Femur (tissue), 1 donor: ENCODE results near the gene PHF21A.
A peak's percentile ranks its signal among the peaks of the same experiment; 100 is the strongest.

Experiments used
- DNase-seq: peaks from one replicate; pipeline ENCODE4 v3.0.0-alpha.2; 2017

Gene PHF21A

DNA sequence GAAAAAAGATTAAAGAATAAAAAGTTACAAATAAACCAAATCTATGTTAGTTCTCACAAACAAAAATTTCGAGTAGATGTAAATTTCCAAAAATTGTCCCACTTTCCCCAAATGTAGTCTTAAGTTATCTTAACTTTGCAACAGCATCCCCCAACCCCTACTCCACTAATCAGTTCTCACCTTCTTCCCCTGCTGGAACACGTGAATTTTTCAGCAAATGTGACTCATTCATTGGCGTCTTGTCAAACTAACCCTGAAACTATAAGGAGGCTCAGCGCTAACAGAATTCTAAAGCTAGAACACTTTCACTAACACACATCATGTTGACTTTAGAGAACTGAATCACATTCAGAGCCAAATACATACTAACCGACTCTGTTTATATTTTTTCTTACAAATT, 46.1 kb downstream of the PHF21A start:
- no peak for DNase-seq

DNA sequence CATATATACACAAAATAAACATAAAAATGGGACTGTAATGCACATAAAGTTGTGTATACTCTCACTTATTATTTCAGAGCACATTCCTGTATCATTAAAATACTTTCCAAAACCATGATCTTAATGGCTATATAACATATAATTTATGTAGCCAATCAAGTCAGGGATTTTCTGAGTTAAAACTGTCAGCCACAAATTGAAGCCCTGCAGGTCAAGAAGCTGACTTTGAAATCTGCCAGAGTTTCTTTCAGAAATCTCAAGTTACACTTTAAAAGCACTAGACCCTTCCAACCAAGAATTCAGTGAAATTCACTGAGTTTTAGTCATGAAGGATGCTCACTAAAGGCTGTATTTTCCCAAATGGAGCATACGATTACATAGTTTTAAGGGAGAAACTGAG, 47.6 kb downstream of the PHF21A start:
- DNase-seq, result no peak

DNA sequence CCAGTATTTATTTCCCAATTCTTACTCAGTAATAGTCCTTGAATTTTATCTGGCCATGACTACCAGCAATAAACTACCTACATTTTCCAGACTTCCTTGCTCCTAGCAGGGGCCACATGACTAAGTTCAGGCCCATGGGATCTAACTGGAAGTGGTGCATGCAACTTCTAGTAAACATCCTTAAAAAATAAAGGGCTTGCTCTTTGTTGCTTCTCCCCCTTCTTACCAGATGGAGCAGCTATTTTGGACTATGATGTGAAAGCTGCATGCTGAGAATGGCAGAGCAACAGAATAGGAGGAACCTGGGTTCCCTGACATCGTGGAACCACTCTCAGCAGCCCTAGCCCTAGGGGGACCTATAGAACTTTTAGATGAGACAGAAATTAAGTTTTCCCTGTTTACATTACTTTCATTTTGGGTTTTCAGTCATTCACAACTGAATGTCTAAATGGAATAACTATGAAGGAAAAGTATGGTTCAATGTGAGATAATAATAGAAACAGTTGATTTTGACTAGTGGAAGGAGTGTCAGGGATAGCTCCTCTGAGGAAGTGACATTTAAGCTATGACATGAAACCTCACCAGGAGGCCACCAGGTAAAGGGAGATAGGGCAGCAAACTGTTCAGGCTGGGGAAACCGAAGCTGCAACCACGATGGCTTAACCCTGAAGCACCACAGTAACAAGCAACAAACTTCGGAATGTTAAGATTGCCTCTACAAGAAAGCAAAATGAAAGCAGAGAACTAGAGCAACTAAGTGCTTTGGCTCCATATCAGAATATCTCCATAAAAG, 48.9 kb downstream of the PHF21A start:
- peak; percentile 40 for DNase-seq

DNA sequence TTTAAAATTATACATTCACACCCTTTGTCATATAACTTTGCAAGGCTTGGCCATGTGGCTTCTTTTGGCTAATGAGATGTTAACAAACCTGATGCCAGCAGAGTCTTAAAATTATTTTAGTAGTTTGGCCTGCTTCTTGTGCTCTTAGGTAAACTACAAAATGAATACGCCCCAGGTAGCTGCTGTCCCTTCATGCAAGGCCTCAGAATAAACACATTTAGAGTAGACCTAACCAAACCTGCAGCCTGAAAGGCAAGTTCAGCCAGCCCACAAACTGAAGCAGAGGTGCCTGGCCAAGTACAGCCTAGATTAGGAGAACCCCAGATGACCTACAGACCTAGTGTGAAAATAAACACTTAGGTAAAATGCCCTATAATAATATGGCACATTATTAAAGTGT, 50.2 kb downstream of the PHF21A start:
- no peak for DNase-seq

DNA sequence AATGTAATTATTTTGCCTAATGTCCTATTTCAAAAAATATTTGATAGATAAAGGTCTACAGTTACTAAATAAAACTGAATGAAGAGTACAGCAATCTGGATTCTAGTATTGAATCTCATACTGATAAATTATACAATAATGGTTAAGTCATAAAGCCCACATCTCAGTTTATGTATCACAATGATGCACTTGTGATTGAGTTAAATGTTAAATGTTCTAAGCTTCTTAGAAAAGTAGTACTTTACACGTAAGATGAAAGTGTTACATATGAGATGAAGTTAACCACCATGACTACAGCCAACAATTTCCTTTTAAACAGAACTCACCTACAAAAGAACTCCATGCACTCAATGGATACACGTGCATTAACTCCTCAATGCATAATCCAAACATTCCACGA, 51.7 kb downstream of the PHF21A start:
- DNase-seq, result no peak

DNA sequence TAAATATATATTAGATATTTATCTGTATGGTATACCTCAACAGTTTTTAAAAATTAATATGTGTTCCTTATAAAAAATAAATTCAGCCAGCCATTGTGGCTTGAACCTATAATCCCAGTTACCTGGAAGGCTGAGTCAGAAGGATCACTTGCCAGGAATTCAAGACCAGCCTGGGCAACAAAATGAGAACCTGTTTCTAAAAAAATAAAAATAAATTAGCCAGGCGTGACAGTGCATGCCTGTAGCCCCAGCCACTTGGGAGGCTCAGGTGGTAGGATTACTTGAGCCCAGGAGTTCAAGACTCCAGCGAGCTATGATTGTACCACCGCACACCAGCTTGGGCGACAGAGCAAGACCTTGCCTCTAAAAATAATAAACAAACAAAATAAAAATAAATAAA, 54.9 kb downstream of the PHF21A start:
- DNase-seq, result no peak

DNA sequence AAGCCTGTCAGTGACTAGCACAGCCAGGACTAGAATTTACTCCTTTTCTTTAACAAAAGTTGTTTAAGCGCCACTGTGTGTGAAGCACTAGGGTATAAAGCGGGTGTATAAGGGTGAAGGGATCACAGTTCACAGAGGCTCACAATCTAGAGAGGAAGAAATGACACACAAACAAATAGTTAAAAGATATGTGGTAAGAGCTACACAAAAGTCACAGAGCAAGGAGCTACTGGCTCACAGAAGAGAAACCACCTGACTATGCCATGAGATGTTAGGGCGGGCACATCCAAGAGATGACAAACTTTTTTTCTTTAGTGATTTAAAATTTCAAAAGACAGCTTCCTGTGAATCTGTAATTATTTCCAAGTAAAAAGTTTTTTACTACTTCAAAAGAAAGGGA, 55.6 kb downstream of the PHF21A start:
- no peak for DNase-seq

DNA sequence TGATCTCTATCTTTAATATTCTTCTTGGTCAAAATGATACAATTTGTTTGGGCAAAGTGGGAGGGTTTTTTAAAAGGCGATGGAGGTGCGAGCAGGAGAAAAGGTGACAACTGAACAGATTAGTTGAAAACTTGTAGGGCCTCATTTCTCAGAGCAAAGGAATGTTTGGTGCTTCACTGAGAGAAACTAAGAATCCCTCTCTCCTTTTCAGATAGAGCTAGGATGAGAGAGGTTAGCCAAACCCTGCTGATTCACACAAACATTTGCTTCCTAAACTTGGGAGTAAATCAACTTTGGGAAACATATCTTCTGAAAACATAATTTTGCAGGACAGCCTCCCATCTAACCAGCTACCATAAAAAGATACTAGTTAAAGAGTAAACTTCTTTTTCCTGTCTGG, 57.0 kb downstream of the PHF21A start:
- no peak for DNase-seq

DNA sequence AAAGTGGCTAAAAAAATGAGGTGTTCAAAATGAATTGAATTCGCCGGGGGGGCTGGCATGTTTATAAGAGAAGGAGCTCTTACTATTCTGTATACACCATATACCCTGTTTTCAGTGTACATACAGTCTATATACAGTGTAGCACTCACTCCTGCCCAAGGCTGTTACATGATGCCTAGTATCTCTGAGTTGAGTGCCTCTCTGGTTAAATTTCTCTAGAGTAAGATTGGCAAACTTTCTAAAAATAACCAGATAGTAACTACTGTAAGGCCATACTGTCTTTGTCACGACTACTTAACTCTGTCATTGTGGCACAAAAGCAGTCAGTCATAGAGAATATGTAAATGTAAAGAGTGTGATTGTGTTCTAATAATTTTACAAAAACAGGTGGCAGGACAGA, 58.1 kb downstream of the PHF21A start:
- DNase-seq, result no peak

DNA sequence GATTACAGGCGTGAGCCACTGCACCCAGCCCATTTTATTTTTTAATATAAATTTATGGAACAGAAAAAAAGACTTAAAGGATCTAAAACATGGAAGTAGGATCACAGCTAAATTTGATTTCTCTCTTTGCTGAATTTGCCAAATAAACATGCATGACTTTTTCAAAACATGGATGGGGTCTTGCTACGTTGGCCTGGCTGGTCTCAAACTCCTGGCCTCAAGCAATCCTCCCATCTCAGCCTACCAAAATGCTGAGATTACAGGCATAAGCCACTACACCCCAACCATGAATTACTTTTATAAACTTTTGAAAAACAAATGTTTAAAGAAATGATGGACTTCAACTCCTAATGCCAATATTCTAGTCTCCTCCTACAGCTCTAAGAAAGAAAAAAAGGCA, 61.2 kb downstream of the PHF21A start:
- DNase-seq, result no peak

DNA sequence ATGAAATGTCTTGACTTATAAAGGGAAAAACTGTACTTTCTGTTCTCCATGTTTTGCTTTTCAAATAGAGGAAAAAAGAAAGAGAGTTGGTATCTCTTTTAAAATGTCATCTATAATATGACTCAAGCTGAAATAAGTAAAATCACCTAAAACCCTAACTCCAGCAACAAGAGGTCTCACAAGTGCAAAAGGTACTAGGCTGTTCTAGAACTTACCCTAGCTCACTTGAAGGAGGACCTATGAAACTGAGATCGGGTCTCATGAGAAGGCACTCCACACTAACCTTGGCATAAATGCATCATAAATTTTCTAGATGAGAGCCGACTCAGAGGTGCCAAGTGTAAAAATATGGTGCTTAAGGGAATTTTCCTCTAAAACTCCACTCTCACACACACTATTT, 63.8 kb downstream of the PHF21A start:
- DNase-seq, result no peak

DNA sequence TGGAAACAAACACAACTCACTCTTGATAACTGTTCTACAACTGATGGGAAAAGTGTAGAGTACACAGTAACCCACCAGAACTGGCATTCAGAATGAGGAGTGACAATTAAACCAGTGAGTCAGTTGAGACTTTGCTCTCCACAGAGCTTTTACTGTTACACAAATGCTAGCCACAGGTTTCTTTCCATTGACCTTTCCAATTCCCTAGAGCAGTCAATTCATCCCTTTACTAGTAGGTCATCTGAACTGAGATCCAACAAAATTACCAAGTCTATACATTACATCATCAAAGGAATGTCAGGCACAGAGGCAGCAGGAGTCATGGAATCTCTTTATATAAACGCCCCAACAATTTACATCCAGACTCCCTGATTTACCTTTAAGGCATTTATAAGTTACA, 65.9 kb downstream of the PHF21A start:
- DNase-seq, result no peak

DNA sequence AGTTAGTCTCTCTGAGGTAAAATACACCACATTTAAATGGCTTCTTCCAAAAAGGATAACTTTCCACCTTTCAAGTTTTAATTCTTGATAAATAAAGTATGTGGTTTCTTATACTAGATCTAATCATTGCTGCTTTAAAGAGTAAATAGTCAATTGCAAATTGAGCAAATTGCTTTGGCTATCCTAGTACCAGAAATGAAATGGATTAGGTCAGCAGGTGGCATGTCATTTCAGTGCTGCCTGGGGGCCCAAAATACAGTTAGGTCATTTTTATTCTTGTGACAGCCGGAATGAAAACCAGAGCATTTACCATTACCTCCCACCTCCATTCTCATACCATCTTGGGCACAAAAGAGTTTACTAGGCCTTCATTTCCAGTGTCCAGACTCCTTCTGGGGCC, 70.2 kb downstream of the PHF21A start:
- DNase-seq, result no peak

DNA sequence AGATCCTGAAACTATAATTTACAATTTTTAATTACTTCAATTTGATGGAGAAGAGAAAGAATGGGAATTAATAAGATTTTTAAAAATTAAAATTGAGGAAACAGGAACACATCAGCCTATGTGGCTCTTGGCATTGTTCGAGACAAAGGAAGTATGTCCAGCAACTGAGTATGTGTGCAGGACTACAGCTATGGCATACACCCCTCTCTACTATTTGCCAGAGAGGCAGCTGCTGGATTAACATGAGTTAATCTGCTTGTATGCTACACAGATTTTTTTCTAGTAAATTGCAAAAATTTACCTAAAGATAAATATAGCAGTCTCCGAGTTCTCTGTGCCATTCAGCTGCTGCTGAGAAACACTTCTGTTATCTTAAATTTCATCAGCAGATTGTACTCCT, 70.6 kb downstream of the PHF21A start:
- DNase-seq, result no peak

DNA sequence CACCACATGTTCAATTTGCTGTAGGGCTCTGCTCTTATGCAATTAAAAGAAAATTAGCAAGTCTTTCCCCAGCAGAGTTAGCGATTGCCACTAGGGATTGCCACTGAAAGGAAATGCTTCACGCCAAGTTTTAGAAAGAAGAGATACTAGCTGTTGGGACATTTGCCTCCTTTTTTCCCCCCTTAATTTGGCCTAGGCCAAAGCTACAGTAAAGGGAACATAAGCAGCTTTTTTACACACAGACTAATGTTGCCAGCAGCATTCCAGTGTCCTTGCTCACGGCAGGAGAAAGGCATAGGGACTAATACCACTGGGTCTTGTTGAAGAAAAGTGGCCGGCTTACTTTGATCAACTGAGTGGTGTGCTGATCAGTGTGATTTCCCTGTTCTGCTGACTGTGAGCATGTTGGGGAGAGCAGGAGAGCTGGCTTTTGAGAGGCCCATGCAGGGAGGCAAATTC, 71.2 kb downstream of the PHF21A start:
- DNase-seq, result peak; percentile 26

DNA sequence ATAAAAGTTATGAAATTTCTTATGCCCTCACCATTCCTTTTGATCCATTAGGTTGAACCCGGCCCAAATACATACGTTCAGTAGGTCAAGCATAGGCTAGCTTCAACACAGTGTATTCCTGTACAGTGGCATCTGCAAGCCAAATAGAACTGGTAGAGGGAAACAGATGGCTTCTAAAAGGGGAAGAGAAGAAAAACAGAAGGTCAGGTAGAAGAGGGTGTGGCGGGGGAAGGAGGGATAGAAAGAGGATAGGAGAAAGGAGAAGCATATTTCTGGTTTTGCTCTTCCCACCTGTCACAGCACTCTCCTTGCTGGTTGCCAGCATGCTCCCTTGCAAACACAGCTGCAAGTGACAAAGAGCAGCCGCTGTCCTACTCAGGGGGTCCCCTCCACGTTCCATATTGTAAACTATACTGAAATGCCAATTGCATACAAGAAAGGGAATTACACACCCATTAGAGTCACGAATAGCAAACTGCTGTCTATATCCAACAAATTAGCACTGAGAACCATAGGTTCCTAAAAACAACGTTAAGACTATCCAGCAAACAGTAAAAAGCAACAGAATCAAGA, 71.8 kb downstream of the PHF21A start:
- DNase-seq, result peak; percentile 26

DNA sequence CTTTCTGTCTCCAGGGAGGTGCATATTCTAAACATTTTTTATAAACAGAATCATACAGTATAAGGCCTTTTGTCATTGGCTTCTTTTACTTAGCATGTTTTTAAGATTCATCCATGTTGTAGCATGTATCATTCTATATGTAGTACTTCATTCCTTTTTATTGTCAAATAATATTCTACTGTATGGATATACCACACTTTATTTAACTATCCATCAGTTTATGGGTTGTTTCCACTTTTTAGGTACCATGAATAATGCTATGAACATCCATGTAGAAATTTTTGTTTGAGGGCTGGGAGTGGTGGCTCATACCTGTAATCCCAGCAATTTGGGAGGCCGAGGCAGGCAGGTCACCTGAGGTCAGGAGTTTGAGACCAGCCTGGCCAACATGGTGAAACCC, 73.1 kb downstream of the PHF21A start:
- no peak for DNase-seq

DNA sequence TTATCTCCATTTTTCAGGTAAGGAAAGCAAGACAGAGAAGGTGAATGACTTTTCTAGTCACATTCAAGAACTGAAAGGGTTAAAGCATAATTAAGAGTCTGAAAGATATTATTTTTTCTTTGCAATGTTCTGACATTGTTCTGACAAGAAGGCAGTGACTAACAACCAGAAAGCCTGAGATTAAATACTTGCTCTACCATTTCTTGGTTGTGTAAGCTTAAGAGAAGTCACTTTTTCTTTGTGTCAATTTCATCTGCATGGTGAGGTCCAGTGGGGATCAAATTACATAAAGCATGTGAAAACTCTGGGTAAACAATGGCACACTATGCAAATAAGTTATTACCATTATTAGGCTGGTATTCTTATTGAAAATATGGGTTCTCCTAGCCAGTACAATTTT, 73.7 kb downstream of the PHF21A start:
- no peak for DNase-seq

DNA sequence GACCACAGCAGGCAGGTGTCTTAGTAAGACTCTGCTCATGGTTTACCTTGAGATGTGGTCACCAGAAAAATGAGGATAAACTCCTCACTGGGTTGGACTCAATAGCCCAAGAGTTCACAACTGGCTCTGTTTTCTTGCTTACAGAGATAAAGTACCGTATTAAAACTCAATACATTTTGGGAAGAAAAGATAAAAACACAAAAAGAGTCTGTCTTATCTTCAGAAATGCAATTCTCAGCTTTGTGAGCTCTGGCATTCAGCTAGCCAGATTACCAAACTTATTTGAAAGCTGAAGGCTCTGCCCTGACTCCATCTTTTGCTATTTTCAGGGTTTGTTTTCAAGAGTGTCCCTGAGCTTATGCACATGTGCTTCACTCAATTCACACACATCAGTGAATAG, 75.4 kb downstream of the PHF21A start:
- DNase-seq, result no peak

DNA sequence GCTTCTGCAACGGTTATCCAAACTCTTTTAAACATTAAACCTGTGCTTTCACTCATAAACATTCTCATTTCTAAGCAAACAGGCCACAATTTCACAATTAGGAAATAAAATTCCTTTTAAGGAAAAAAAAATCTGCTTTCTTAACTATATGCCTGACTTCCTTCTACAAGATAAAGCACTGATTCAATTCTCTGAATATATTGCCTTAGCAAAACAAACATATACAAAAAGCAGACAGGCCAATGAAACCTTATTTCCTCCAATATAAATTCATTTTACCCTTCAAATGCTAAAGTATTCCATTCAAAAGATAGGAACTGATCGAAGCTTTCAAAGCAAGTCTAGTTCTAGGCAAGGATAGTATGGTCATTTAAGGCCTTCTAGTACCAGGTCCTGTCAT, 76.7 kb downstream of the PHF21A start:
- DNase-seq, result no peak

DNA sequence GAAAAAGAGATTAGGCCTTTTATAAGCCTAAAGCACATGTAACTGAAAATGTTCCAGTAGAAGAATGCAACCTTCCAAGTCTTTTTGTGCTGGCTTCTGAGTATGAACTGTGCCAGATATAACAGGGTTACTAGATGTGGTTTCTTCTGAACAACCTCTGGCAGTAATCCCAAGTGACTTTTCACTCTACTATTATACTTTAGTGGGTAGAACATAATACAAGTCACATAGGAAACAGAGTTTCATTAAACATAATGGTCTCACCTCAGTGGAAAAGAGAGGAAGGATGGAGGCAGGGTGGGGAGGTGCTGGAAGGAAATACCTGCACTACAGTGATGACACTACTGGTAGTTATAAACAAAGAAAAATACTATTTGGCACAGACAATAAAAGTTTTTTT, 81.3 kb downstream of the PHF21A start:
- DNase-seq, result no peak

DNA sequence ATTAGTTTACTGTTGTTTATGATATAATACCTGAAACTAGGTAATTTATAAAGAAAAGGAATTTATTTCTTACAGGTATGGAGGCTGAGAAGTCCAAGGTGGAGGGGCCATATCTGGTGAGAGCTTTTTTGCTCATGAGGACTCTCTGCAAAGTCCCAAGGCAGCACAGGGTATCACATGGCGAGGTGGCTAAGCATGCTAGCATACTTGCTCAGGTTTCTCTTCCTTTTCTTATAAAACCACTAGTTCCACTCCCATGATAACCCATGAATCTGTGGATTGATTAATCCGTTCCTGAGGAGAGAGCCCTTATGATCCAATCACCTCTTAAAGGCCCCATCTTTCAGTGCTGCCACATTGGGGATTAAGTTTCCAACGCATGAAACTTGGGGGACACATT, 82.7 kb downstream of the PHF21A start:
- DNase-seq, result no peak

DNA sequence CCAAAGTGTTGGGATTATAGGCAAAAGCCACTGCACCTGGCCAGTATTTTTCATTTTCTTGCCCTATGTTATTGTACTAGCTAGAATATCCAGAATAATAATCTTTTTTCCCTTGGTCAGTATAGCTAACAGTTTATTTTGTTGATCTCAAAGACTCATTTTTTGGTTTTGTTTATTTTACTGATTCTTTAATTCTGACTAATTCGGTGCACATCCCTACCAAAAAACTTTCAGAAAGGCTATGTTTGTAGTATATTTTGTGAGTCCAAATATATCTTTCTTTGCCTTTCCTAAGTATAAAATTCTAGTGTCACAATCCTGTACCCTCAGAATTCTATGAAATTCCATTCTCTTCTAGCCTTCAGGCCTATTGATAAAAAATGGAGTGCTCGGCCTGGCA, 84.3 kb downstream of the PHF21A start:
- DNase-seq, result no peak

DNA sequence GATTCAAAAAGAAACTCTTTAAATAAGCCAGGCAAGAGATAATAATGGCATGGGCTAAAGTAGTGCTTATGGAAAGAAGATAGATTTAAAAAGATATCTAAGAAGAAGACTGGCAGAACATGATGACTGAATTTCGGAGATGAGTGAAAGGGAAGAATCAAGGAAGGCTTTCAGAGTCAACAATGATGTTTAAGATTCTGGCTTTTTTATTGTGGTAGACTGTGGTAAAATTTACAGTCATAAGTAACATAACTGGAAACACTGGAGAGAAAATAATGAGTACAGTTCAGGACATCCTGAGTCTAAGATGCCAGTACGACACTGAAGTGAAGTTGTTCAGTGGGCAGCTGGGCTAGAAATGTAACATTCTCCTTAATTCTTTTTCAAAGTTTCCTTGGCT, 85.2 kb downstream of the PHF21A start:
- no peak for DNase-seq

DNA sequence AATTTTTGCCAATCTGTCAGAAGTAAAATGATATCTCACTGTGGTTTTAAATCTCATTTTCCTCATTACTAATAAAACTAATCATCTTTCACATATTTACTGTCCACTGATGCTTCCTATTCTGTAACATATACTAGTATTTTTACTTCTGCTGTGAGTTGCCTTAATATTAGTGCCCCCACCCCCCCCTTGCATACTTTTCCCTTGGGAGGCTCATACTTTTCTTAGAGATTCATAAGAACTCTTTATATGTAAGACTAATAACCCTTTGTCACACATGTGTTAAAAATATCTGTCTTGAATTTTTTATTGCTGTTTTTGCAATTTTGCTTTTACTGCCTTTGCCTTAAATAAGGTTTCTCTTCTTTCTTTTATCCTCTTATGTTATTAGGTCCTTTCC, 87.2 kb downstream of the PHF21A start:
- DNase-seq, result no peak
